HepG2 (cell line): Measurements from ENCODE around the gene SLC22A14. TPM values are rescaled to one million over a fixed set of nuclear protein-coding genes. Genes with fewer than 3 reads are reported as not detected.
A peak's percentile ranks its signal among the peaks of the same experiment; 100 is the strongest.

ENCODE experiments used
- AKNA ChIP-seq: sonication (generic); formaldehyde crosslinking; IDR thresholded peaks from 2 replicates; pipeline ENCODE4 v1.4.0; 2020; ENCODE audit warnings: missing genetic modification reagents, borderline replicate concordance
- HDAC2 ChIP-seq: sonication (generic); formaldehyde crosslinking; IDR thresholded peaks from 2 replicates; pipeline ENCODE4 v1.4.0; 2020; ENCODE audit warnings: missing genetic modification reagents
- HOXD1 ChIP-seq: sonication (generic); formaldehyde crosslinking; IDR thresholded peaks from 2 replicates; pipeline ENCODE4 v1.5.0; 2020; ENCODE audit warnings: missing genetic modification reagents
- SAFB2 ChIP-seq: sonication (generic); formaldehyde crosslinking; IDR thresholded peaks from 2 replicates; pipeline ENCODE4 v1.5.1; 2020; ENCODE audit warnings: missing genetic modification reagents, low read depth, mild to moderate bottlenecking, borderline replicate concordance
- SIN3B ChIP-seq: fragments of 150-350 bp; IDR thresholded peaks from 2 replicates; pipeline ENCODE4 v1.6.1; 2014; ENCODE audit warnings: low read length
- SIX1 ChIP-seq: sonication (generic); formaldehyde crosslinking; IDR thresholded peaks from 2 replicates; pipeline ENCODE4 v1.4.0; 2020; ENCODE audit warnings: missing genetic modification reagents, borderline replicate concordance
- ZBTB42 ChIP-seq: sonication (generic); formaldehyde crosslinking; IDR thresholded peaks from 2 replicates; pipeline ENCODE4 v1.5.0; 2020; ENCODE audit warnings: mild to moderate bottlenecking, missing genetic modification reagents
- ZBTB7A ChIP-seq: sonication (generic); formaldehyde crosslinking; IDR thresholded peaks from 2 replicates; pipeline ENCODE4 v1.8.0; 2022; ENCODE audit warnings: mild to moderate bottlenecking, missing genetic modification reagents
- ZNF138 ChIP-seq: sonication (generic); formaldehyde crosslinking; IDR thresholded peaks from 2 replicates; pipeline ENCODE4 v1.5.0; 2020; ENCODE audit warnings: mild to moderate bottlenecking, low read depth, missing genetic modification reagents
- ZNF232 ChIP-seq: sonication (generic); formaldehyde crosslinking; IDR thresholded peaks from 2 replicates; pipeline ENCODE4 v1.4.0; 2020; ENCODE audit warnings: missing genetic modification reagents, borderline replicate concordance
- ZNF577 ChIP-seq: sonication (generic); formaldehyde crosslinking; IDR thresholded peaks from 2 replicates; pipeline ENCODE4 v1.4.0; 2020; ENCODE audit warnings: mild to moderate bottlenecking, low read depth, missing genetic modification reagents, borderline replicate concordance
- ZNF713 ChIP-seq: sonication (generic); formaldehyde crosslinking; IDR thresholded peaks from 2 replicates; pipeline ENCODE4 v1.4.0; 2020; ENCODE audit warnings: mild to moderate bottlenecking, missing genetic modification reagents
- ZSCAN22 ChIP-seq: sonication (generic); formaldehyde crosslinking; IDR thresholded peaks from 2 replicates; pipeline ENCODE4 v1.4.0; 2020; ENCODE audit warnings: mild to moderate bottlenecking, missing genetic modification reagents
- polyA plus RNA-seq, 8 experiments: library from polyadenylated mRNA; depleted of rRNA in 3 of 8; stranded (reverse) in 7 of 8; unstranded in 1 of 8; fragments of >200 nt; fragmentation: Illumina TruSeq in 4 of 8; extraction: Trizol in 4 of 8; gene quantifications; 2 replicates each; pipeline versions ENCODE4 v1.2.1 to v1.2.3, GENCODE V29; 2011 to 2016; ENCODE audit warnings: low read depth in 4 of 8, missing spikeins in 1 of 8, mixed read lengths in 1 of 8; ENCODE audit not compliant: insufficient read depth in 1 of 8
- total RNA-seq, 5 experiments: library from RNA; depleted of rRNA; stranded (reverse); fragments of >200 nt; fragmentation: Illumina TruSeq; extraction: Trizol; gene quantifications; 2 replicates each; pipeline ENCODE4 v1.2.3, GENCODE V29; 2016; ENCODE audit warnings: low read depth in 1 of 5
- TF ChIP-seq, protein P1 (sequence below): IDR thresholded peaks from 2 replicates; pipeline ENCODE4 v1.6.1; 2016
- TF ChIP-seq, protein P2 (sequence below): sonication (generic); formaldehyde crosslinking; IDR thresholded peaks from 2 replicates; pipeline ENCODE4 v1.9.0; 2021; ENCODE audit warnings: missing genetic modification reagents, borderline replicate concordance
- TF ChIP-seq, protein P3 (sequence below): sonication (generic); formaldehyde crosslinking; IDR thresholded peaks from 2 replicates; pipeline ENCODE4 v1.4.0; 2020; ENCODE audit warnings: missing genetic modification reagents, mild to moderate bottlenecking, borderline replicate concordance
- TF ChIP-seq, protein P4 (sequence below): sonication (generic); IDR thresholded peaks from 2 replicates; pipeline ENCODE4 v1.6.1; 2016; ENCODE audit warnings: low read depth, borderline replicate concordance

SLC22A14 gene
- total and polyA plus RNA-seq, 2 of the 13 experiments (the other 11 are each of a cell fraction or from before 2014, with no cell fraction given): 0.03 TPM; not detected in 1

DNA sequence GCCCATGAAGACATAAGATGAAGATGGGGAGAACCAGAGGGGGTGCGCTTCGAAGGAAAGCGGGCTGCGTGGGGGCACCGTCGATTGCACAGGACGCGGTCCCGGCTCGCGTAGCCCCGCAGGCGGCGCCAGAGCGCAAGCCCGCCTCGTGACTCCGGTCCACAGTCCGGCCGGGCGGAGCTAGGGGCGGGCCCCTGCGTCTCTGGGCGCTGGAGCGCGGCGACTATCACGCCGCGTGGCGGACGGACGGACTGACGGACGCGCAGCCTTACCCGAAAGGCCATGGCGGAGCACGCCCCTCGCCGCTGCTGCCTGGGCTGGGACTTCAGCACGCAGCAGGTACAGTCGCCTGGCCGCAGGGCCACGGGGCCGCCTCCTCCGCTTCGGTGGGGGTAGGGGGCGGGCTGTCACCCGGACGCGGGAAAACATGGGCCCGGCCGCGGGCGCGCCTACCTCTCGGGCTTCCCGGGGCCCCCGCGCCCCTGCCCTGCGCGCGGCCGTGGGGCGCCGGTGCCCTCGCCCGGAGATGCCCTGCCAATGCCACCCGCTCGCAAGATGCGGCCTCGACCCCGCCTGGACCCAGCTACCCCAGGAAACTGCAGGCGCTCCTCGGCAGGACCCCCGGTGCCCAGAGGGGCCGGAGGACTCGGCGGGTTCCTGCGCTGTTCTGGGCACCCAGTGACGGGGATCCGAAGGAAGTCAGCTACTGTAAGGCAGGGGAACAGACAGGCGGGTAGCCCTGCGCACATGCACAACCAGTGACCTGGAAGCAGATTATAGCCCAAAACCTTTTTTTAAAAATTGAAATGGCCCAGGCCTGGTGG is 64.7 kb downstream of the SLC22A14 start, which contains the start of gene XYLB (continued):
- TF ChIP-seq, protein P1, sequence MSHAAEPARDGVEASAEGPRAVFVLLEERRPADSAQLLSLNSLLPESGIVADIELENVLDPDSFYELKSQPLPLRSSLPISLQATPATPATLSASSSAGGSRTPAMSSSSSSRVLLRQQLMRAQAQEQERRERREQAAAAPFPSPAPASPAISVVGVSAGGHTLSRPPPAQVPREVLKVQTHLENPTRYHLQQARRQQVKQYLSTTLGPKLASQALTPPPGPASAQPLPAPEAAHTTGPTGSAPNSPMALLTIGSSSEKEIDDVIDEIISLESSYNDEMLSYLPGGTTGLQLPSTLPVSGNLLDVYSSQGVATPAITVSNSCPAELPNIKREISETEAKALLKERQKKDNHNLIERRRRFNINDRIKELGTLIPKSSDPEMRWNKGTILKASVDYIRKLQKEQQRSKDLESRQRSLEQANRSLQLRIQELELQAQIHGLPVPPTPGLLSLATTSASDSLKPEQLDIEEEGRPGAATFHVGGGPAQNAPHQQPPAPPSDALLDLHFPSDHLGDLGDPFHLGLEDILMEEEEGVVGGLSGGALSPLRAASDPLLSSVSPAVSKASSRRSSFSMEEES (CRISPR knock-in tag): peak; percentile 100
- TF ChIP-seq ZNF713 (CRISPR knock-in tag) (no peak), ZSCAN22 (CRISPR knock-in tag) (peak; percentile 53; the same call in 1 of the 2 replicates), HDAC2 (peak; percentile 89), ZBTB7A (CRISPR knock-in tag) (peak; percentile 16; the same call in 1 of the 2 replicates), ZNF577 (CRISPR knock-in tag) (0 out of 2 replicates have a peak, but pooled peaks have one; percentile 57), SIN3B (no peak), AKNA (CRISPR knock-in tag) (peak; percentile 51; the same call in 1 of the 2 replicates), ZNF232 (CRISPR knock-in tag) (peak; percentile 95), SAFB2 (CRISPR knock-in tag) (peak; percentile 65; the same call in 1 of the 2 replicates), SIX1 (peak; percentile 58; the same call in 1 of the 2 replicates), HOXD1 (peak; percentile 90), ZNF138 (CRISPR knock-in tag) (peak; percentile 90), ZBTB42 (peak; percentile 78; the same call in 1 of the 2 replicates)
- TF ChIP-seq, protein P2, sequence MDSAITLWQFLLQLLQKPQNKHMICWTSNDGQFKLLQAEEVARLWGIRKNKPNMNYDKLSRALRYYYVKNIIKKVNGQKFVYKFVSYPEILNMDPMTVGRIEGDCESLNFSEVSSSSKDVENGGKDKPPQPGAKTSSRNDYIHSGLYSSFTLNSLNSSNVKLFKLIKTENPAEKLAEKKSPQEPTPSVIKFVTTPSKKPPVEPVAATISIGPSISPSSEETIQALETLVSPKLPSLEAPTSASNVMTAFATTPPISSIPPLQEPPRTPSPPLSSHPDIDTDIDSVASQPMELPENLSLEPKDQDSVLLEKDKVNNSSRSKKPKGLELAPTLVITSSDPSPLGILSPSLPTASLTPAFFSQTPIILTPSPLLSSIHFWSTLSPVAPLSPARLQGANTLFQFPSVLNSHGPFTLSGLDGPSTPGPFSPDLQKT (CRISPR knock-in tag): no peak
- TF ChIP-seq, protein P3, sequence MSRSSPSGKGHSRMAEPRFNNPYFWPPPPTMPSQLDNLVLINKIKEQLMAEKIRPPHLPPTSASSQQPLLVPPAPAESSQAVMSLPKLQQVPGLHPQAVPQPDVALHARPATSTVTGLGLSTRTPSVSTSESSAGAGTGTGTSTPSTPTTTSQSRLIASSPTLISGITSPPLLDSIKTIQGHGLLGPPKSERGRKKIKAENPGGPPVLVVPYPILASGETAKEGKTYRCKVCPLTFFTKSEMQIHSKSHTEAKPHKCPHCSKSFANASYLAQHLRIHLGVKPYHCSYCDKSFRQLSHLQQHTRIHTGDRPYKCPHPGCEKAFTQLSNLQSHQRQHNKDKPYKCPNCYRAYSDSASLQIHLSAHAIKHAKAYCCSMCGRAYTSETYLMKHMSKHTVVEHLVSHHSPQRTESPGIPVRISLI (CRISPR knock-in tag): peak; percentile 78
- TF ChIP-seq, protein P4, sequence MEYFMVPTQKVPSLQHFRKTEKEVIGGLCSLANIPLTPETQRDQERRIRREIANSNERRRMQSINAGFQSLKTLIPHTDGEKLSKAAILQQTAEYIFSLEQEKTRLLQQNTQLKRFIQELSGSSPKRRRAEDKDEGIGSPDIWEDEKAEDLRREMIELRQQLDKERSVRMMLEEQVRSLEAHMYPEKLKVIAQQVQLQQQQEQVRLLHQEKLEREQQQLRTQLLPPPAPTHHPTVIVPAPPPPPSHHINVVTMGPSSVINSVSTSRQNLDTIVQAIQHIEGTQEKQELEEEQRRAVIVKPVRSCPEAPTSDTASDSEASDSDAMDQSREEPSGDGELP: peak; percentile 29; the same call in 1 of the 2 replicates
